GM19239 (cell line): Measurements from ENCODE around the gene CES5A.
"Not testable (repeated sequence)": the region's sequence is repeated elsewhere in the genome, so short reads cannot be mapped to it uniquely, and the experiment has no call there.

Experiments used
- DNase-seq: peaks from one replicate; pipeline ENCODE4 v3.0.0; 2011; ENCODE audit warnings: low spot score; ENCODE audit not compliant: insufficient read length
- FAIRE-seq: peaks from 2 replicates; lab custom pipeline; 2011; peaks lifted over from hg19 to GRCh38; lab: Jason Lieb, UNC

Gene CES5A

GRCh38 chr16:55832773-55833691, 42.1 kb downstream of the CES5A start, which contains the start of gene CES1:
Gene CES1, minus strand, starts transcription at chr16:55833096. Its CDS starts 41 bp downstream, at chr16:55833055.
- no peak for FAIRE-seq
- DNase-seq, result no peak

DNA sequence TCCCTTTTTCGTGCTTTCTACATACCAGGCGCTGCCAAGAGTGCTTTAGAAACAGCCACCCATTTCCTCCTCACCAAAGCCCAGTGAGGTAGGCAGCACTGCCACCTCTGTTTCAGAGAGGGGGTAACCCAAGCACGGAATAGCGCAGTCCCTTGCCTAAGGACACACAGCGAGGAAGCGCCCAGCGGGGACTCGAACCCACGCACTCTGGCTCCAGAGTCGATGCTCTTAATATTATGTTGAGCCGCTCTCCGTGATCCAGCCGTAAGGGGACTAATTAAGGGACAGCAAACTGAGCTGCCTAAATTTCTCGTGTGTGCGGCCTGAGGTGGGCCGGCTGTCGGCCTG, 42.8 kb downstream of the CES5A start:
- no peak for FAIRE-seq
- no peak for DNase-seq

- DNase-seq, result no peak
- FAIRE-seq, result no peak
These were observed 44.4 kb downstream of the CES5A start for GRCh38 chr16:55830658-55831294.

- FAIRE-seq, DNase-seq: not testable (repeated sequence)
These were observed 45.9 kb downstream of the CES5A start for GRCh38 chr16:55829232-55829631.

- FAIRE-seq (no peak), DNase-seq (no peak)
These were observed 46.5 kb downstream of the CES5A start for GRCh38 chr16:55828680-55829079.

DNA sequence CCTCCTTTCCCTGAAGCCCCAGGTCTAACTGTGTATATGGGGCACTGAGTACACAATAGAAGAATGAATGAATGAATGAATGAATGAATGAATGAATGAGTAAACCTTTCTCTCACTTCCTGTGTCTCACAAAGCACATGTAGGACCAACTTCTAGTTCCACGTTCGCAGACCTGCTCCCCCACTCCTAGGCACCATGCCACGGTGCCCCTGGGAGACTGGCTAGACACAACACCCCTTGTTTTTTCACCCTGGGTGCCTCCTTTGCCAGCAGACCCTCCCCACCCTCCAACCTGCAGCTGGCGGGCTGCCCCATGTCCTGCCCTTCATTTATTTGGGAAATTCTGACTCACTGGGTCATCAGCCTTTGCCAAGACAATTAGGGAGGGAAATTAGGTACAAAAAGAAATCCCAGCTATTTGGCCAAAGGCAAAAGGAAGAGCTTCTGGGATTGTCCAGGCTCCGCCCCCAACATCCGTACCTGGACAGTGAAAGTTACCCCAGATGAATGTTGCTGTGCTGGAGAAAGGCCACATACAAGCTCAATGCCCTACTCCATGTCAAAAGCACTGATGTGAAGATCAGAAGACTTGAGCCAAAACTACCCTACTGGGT, 50.0 kb downstream of the CES5A start:
- DNase-seq (no peak), FAIRE-seq (no peak)

DNA sequence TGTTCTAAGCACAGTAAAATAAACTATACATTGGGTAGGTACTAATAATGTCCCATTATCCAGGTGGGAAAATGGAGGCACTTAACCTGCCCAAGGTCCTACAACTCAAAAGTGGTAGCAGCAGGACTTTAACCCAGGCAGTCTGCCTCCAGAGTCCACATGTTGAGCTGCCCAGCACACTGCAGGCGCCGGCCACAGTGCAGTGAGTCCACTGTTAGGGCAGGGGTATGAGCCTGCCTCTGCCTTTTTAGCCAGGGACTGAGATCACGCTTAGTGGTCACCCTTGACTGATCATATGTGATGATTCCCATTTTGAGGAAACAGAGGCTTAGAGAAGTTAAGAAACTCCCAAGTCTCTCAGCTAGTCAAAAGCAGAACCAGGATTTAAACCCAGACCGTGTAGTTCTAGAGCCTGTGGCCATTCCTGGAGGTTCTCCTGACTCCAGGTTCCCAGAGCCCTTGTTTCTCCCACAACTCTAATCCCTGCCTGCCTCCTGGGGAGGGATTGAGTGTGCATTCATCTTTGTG, 50.6 kb downstream of the CES5A start:
- DNase-seq, result no peak
- no peak for FAIRE-seq

GRCh38 chr16:55822280-55822810, 52.8 kb downstream of the CES5A start:
- DNase-seq (no peak), FAIRE-seq (no peak)

GRCh38 chr16:55821210-55821609, 54.0 kb downstream of the CES5A start:
- no peak for DNase-seq
- FAIRE-seq, result no peak

DNA sequence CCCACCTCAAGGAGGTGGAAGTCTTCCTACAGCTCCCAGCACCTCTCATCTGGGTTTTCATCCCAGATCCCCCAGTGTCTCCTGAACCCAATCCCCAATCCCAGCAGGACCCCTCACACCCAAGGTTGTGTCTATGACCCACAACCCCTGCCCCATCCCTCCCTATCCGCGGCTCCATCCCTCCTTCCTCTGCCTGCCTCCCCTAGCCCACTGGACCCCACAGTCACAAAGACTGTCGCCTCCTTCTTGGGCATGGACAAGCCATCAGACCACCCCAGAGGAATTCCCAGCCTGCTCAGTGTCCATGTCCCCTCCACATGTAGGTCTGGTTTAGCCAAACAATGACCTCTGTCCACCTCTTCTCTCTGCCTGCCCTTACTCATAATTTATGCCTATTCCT, 54.6 kb downstream of the CES5A start:
- DNase-seq (no peak), FAIRE-seq (no peak)

DNA sequence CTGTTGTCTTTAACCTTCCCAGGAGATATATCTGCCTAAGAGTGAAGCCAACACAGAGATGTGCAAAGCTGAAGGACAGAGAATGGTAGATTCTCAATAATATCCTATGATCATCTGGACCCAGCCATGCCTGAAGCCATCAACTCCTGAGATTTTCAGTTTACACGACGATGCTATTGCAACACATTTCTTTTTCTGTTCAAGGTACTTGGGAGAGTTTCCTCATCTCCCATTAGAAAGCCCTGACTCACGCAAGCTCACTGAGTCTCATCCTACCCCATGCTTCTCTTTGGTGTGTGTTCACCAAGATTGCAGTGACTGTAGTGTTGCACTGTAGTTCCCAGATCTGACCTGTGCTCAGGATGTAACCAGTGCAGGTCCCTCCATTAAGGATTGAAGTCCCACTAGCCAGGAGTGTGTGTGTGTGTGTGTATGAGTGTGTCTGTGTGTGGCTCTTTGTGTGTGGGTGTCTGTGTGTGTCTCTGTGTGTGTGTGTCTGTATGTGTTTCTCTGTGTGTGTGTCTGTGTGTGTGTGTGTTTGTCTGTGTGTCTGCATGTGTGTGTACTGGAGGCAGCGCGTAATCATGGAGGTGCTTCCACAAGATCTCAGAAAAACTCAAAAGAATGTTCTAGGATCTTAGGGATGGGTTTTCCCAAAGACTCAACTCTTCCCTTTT, 57.8 kb downstream of the CES5A start:
- FAIRE-seq, result no peak
- no peak for DNase-seq

GRCh38 chr16:55816222-55816621, 59.0 kb downstream of the CES5A start:
- not testable (repeated sequence) for DNase-seq, FAIRE-seq

- FAIRE-seq, result no peak
These were observed 59.9 kb downstream of the CES5A start for GRCh38 chr16:55815320-55815719.

DNA sequence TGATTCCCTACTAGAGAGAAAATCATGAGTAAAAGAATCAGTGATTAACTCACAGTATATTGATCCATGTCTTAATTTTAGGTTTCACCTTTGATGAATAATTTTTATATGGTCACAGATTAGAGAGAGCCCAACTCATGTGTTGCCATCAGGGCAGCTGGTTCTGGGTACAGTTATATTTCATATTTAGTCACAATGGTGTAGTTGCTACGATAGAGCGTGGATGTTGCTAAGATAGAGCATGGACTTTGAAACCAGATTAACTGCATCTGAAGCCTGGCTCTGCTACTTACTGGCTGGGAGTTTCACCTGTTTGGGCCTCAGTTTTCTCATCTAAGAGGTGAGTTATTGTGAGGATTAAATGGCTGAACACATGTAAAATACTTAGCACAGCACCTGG, 61.0 kb downstream of the CES5A start:
- DNase-seq, FAIRE-seq: not testable (repeated sequence)

More at GRCh38 chr16:55815320-55815719, 59.9 kb downstream of the CES5A start:
- DNase-seq, result no peak

DNA sequence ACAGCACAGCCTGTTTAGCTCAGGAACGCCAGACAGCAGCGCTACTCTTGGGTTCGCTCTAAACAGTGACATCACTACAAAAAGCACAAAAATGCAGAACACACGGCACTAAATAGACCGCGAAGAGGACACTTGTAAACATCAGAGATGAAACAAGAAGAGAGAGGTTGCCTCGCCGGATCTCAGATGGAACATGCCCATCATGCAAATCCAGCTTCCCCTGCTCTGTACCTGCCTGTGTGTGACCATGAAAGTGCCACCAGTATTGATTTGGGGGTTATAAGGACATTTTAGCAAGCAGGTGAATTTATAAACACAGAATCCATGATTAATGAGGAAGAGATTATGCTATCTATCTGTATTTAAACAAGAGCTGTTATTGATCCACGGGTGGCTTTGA, 61.4 kb downstream of the CES5A start:
- not testable (repeated sequence) for FAIRE-seq, DNase-seq

DNA sequence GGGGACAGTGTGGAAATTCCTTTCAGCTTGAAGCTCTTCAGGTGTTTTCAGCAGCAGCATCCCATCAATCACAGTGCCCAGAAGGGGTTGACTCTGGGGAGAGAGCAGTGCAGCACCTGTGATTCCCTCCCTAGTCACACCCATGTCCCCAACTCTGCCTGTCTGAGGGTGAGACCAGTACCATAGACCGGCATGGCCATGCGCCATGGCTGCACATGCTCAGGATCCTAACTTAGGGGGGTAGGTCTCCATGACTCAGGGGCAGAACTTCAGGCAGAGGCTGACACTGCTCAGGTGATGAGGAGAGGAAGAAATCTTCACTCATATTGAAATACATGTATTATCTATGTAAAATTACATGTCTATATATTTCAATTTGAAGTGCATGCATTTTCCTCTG, 62.2 kb downstream of the CES5A start:
- DNase-seq (no peak), FAIRE-seq (no peak)

DNA sequence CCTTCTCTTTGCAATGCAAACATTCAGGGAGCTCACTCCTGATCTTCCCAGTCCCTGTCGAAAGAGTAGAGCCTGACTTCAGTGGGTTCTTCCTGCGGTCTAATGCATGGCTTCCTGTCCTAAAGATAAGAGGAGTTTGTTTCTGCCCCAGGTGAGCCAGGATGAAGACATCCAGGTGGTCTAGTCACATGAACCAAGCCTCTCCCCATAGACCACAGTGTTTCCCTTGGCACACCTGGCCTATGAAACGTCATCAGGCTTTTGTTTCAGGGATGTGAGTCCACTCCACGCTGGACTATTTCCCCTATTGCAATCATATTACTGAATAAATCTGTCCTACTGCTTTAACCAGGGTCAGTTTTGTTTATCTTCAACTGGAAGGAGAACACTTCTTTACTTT, 63.4 kb downstream of the CES5A start:
- DNase-seq (no peak), FAIRE-seq (no peak)

- no peak for DNase-seq
- no peak for FAIRE-seq
These were observed 64.7 kb downstream of the CES5A start for GRCh38 chr16:55810451-55810961.

- DNase-seq, result no peak
- FAIRE-seq, result no peak
These were observed 65.3 kb downstream of the CES5A start for GRCh38 chr16:55809851-55810250.

DNA sequence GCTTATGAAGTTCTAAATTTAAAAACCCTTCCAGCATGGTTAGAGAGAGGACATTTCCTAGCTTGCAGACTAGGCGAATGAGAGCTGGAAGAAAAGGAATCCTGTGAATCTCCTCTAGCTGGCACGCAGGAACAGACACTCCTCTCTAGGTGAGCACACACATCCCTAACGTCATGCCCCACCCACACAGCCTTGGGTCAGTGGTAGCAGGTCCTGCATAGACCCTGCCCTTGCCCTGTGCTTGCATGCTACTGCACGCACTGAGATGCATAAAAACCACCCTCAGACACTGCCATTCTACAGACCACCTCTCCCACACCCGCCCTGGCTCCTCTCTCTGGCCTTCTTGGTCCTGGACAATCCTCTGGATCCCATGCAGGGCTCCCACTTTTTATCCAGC, 65.8 kb downstream of the CES5A start:
- FAIRE-seq (no peak), DNase-seq (no peak)
